Skeletal muscle satellite cell (primary cell): Measurements from ENCODE around the gene PSMC4.
"Not testable (repeated sequence)": the region's sequence is repeated elsewhere in the genome, so short reads cannot be mapped to it uniquely, and the experiment has no call there.

Source experiments
- H3K27me3 ChIP-seq: 2 replicates; pipeline ENCODE4 v1.7.0; 2013; ENCODE audit warnings: low read length; ENCODE audit not compliant: control insufficient read depth, insufficient read depth
- H3K36me3 ChIP-seq: 2 replicates; pipeline ENCODE4 v1.7.0; 2013; ENCODE audit warnings: mild to moderate bottlenecking, control low read depth, low read length; ENCODE audit not compliant: insufficient read depth
- H3K4me1 ChIP-seq: 2 replicates; pipeline ENCODE4 v1.7.0; 2013; ENCODE audit warnings: low read length; ENCODE audit not compliant: control insufficient read depth, insufficient read depth
- H3K4me2 ChIP-seq: 2 replicates; pipeline ENCODE4 v1.7.0; 2013; ENCODE audit warnings: mild to moderate bottlenecking, low read length
- H3K4me3 ChIP-seq: 2 replicates; pipeline ENCODE4 v1.7.0; 2013; ENCODE audit warnings: low read length
- H3K9ac ChIP-seq: 2 replicates; pipeline ENCODE4 v1.7.0; 2013; ENCODE audit warnings: mild to moderate bottlenecking, low read depth, low read length, moderate library complexity
- H3K9me3 ChIP-seq: replicated peaks from 2 replicates; pipeline ENCODE4 v1.7.0; 2013; ENCODE audit warnings: mild to moderate bottlenecking, control low read depth, low read length

PSMC4 gene

DNA sequence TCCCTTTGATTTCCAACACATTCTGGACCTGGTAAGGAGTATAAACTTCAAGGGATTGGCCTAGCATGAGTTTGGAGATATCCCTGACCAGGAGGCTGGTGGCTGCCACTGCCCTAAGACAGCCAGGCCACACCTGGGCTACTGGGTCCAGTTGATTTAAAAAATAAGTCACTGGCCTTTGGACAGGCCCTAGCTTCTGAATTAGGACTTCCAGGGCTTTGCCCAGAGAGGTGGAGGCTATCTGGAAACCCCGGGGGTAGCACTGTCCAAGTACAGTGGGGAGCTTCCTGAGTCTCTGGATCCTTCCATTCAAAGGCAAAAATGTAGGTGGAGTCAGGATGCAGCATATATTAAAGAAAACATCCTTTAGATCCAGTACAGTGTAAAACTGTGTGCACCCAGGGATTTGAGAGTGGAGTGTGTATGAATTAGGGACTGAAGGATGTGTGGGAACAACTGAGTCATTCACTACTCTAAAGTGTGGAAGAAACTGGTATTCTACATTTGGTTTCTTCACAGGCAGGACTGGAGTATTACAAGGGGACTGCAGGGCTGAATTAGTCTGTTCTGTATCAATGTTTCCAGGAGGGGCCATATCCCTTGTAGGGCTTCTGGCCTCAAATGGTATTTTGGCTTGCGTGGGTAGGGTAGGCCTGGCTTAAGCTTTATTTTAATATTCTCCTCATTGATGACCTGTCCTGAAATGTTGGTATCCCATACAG, 21.8 kb upstream of the PSMC4 start:
- H3K36me3 ChIP-seq = no peaks in the 10 kb centered on the region
- no peak overlapping the region for H3K4me3 ChIP-seq
- no peaks in the 10 kb centered on the region for H3K27me3 ChIP-seq
- H3K4me2 ChIP-seq = no peak overlapping the region
- H3K9ac ChIP-seq = no peak overlapping the region
- no peaks in the 10 kb centered on the region for H3K4me1 ChIP-seq
- no peaks in the 10 kb centered on the region for H3K9me3 ChIP-seq

DNA sequence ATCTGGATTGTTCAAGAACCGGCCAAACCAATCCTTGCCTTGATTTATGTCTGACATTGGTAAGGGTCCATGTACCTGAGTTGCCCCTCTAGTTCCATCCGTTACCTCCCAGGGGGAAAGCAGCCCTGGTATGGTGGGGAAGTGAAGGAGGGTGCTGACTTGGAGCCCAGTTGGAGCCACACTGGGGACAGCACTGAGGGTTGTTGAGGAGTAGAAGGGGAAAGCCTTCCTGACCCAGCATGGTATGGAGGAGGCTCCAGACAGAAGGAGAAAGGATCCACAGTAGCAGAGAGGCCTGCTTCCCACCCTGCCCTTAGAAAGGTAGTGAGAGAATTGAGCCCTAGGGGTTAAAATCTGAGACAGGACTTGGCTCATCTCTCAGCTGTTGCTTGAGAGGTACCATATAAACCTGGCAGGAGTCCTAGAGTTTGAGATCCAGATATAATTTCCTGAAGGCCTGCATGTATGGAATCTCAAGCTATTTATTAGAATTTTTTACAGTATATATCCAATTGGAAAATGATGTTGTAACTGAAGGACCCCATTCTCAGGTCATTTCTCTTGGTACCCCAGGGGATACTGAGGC, 19.8 kb upstream of the PSMC4 start:
- Histone ChIP-seq H3K9me3 (no peaks in the 10 kb centered on the region), H3K4me2 (no peak overlapping the region), H3K4me3 (no peak overlapping the region), H3K4me1 (no peaks in the 10 kb centered on the region), H3K36me3 (no peaks in the 10 kb centered on the region), H3K27me3 (no peaks in the 10 kb centered on the region), H3K9ac (no peak overlapping the region)

DNA sequence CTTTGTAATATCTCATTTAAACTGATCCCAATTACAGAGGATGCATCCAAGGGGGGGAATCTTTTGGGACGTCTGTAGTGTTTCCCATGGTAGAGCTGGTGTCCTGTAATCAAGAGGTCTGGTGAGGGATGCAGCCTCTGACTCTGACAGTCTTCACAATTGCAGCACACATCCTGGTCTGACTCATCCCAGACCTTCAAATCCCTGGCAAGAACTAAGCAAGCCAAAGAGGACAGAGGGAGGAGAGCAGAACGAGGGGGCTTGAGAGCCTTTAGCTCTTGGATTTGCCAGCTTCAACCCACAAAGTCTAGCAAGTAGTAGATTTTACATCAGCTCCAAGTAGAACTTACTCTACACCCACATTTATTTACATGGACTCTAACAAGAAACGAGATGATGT, 19.3 kb upstream of the PSMC4 start:
- Histone ChIP-seq H3K4me1 (no peaks in the 10 kb centered on the region), H3K4me3 (no peak overlapping the region), H3K36me3 (no peaks in the 10 kb centered on the region), H3K9me3 (no peaks in the 10 kb centered on the region), H3K9ac (no peak overlapping the region), H3K27me3 (no peaks in the 10 kb centered on the region), H3K4me2 (no peak overlapping the region)

DNA sequence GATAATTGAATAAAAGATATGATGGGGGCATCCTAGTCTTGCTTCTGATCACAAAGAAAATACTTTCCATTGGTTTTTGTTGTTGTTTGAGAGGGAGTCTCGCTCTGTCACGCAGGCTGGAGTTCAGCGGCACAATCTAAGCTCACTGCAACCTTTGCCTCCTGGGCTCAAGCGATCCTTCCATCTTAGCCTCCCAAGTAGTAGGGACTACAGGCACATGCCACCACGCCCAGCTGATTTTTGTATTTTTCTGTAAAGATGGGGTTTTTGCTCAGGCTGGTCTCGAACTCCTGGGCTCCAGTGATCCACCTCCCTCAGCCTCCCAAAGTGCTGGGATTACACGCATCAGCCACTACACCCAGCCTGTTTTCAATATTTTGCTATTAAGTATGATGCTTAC, 17.1 kb upstream of the PSMC4 start:
- Histone ChIP-seq H3K9me3 (no peaks in the 10 kb centered on the region), H3K4me1 (no peaks in the 10 kb centered on the region), H3K4me2 (no peak overlapping the region), H3K27me3 (no peaks in the 10 kb centered on the region), H3K36me3 (no peaks in the 10 kb centered on the region), H3K9ac (no peak overlapping the region), H3K4me3 (no peak overlapping the region)

DNA sequence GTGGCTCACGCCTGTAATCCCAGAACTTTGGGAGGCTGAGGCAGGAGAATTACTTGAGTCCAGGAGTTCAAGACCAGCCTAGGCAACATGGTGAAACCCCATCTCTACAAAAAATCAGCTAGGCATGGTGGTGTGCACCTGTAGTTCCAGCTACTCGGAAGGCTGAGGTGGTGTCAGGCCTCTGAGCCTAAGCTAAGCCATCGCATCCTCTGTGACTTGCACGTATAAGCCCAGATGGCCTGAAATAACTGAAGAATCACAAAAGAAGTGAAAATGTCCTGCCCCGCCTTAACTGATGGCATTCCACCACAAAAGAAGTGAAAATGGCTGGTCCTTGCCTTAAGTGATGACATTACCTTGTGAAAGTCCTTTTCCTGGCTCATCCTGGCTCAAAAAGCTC, 13.1 kb upstream of the PSMC4 start:
- H3K4me2 ChIP-seq, H3K4me1 ChIP-seq, H3K27me3 ChIP-seq, H3K9ac ChIP-seq, H3K36me3 ChIP-seq, H3K9me3 ChIP-seq, H3K4me3 ChIP-seq: not testable (repeated sequence)

GRCh38 chr19:39958942-39959341, 12.0 kb upstream of the PSMC4 start:
- not testable (repeated sequence) for H3K4me3 ChIP-seq

DNA sequence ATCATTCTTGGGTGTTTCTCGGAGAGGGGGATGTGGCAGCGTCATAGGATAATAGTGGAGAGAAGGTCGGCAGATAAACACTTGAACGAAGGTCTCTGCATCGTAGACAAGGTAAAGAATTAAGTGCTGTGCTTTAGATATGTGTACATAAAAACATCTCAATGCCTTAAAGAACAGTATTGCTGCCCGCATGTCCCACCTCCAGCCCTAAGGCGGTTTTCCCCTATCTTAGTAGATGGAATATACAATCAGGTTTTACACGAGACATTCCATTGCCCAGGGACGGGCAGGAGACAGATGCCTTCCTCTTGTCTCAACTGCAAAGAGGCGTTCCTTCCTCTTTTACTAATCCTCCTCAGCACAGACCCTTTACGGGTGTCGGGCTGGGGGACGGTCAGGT, 11.6 kb upstream of the PSMC4 start:
- H3K4me3 ChIP-seq, H3K27me3 ChIP-seq, H3K36me3 ChIP-seq, H3K9ac ChIP-seq, H3K9me3 ChIP-seq, H3K4me2 ChIP-seq, H3K4me1 ChIP-seq: not testable (repeated sequence)

More at GRCh38 chr19:39958942-39959341, 12.0 kb upstream of the PSMC4 start:
- not testable (repeated sequence) for H3K36me3 ChIP-seq, H3K4me2 ChIP-seq, H3K4me1 ChIP-seq, H3K27me3 ChIP-seq, H3K9me3 ChIP-seq, H3K9ac ChIP-seq

DNA sequence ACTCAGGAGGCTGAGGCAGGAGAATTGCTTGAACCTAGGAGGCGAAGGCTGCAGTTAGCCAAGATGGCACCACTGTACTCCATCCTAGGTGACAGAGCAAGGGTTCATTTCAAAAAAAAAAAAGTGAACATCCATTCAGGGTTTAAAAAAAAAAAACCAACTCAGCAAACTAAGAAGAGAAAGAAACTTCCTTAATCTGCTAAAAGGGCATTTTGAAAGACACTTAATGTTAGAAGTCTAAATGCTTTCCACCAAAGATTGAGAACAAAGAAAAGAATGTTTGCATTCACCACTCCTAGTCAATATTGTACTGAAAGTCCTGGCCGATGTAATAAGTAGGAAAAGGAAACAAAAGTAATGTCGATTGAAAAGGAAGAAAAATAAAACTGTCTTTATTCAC, 7.1 kb upstream of the PSMC4 start:
- H3K4me2 ChIP-seq = no peak overlapping the region
- H3K27me3 ChIP-seq = no peaks in the 10 kb centered on the region
- peaks cover 2% of the 10 kb centered on the region for H3K4me1 ChIP-seq
- no peak overlapping the region for H3K4me3 ChIP-seq
- no peaks in the 10 kb centered on the region for H3K36me3 ChIP-seq
- H3K9ac ChIP-seq = no peak overlapping the region
- no peaks in the 10 kb centered on the region for H3K9me3 ChIP-seq

- no peak overlapping the region for H3K4me3 ChIP-seq
- peaks cover 13% of the 10 kb centered on the region for H3K4me1 ChIP-seq
- no peaks in the 10 kb centered on the region for H3K27me3 ChIP-seq
- no peak overlapping the region for H3K9ac ChIP-seq
- H3K36me3 ChIP-seq = no peaks in the 10 kb centered on the region
- H3K9me3 ChIP-seq = no peaks in the 10 kb centered on the region
- no peak overlapping the region for H3K4me2 ChIP-seq
These were observed 4.3 kb upstream of the PSMC4 start for GRCh38 chr19:39966617-39967016.

- Histone ChIP-seq H3K27me3 (no peaks in the 10 kb centered on the region), H3K4me2 (no peak overlapping the region), H3K4me3 (no peak overlapping the region), H3K9me3 (no peaks in the 10 kb centered on the region), H3K36me3 (peaks cover 3% of the 10 kb centered on the region), H3K9ac (no peak overlapping the region), H3K4me1 (peaks cover 19% of the 10 kb centered on the region)
These were observed 3.4 kb upstream of the PSMC4 start for GRCh38 chr19:39967561-39967960.

DNA sequence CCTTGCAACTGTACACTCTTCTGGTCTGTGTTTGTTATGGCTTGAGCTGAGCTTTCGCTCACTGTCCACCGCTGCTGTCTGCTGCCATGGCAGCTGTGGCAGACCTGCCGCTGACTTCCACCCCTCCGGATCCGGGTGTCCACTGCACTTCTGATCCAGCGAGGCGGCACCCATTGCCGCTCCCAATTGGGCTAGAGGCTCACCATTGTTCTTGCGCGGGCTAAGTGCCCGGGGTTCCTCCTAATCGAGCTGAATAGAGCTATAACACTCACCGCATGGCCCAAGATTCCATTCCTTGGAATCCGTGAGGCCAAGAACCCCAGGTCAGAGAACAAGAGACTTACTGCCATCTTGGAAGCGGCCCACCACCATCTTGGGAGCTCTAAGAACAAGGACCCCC, 2.2 kb upstream of the PSMC4 start:
- Histone ChIP-seq H3K36me3 (peaks cover 14% of the 10 kb centered on the region), H3K4me3 (no peak overlapping the region), H3K9ac (no peak overlapping the region), H3K4me1 (peaks cover 19% of the 10 kb centered on the region), H3K27me3 (no peaks in the 10 kb centered on the region), H3K4me2 (peak overlapping the region; percentile 85), H3K9me3 (no peaks in the 10 kb centered on the region)

DNA sequence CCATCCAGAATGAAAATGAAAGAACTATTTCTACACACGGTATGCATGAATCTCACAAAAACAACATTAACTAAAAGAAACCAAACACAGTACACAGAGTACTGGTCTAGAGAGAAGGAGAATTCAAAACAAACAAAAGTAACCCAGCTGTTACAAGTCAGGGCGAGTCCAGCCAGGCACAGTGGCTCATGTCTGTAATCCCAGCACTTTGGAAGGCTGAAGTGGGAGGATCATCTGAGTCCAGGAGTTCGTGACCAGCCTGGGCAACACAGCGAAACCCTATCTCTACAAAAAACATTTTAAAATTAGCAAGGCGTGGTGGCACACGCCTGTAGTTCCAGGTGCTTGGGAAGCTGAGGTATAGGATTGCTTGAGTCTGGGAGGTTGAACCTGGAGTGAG, 1.7 kb upstream of the PSMC4 start:
- no peaks in the 10 kb centered on the region for H3K9me3 ChIP-seq
- peaks cover 19% of the 10 kb centered on the region for H3K4me1 ChIP-seq
- H3K36me3 ChIP-seq = peaks cover 18% of the 10 kb centered on the region
- peak overlapping the region; percentile 85 for H3K9ac ChIP-seq
- no peak overlapping the region for H3K4me3 ChIP-seq
- peak overlapping the region; percentile 85 for H3K4me2 ChIP-seq
- no peaks in the 10 kb centered on the region for H3K27me3 ChIP-seq
